Measurements from ENCODE around the gene JDP2.

DNA sequence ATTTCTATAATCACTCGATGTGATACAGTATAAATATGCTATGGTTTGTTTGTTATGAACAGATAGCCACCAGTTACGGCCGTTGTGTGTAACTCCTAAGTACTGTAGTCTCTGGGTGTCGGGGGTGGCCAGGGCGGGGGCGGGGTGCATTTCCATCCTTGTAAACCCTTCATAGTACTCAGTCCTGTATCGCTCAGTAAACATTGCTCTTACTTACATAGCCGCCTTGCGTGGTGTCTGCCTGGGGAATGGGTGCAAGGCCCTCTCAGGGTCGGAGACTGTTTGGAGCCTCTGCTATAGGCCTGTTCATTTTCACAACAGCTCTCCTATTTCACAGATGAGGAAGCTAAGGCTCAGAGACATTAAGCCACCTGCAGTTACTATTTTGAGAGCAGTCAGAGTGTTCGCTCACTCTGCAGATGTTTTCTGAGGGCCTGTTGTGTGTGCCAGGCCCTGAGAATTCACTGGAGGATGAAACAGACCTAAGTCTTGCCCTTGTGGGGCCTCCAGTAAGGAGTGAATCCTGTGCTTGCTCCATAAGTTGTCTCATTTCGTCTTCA is 42.5 kb downstream of the JDP2 start:
- no peak for TF ChIP-seq POLR2A (IDR thresholded peaks at IDR 0.05)
- TF ChIP-seq CTCF (IDR thresholded peaks at IDR 0.05): no peak

Data from body of pancreas (tissue), 4 donors.